PC-3 (cell line): ENCODE data around the gene GINS1. TPM values are rescaled to one million over a fixed set of nuclear protein-coding genes. Genes with fewer than 3 reads are reported as not detected.

Source experiments
- ATAC-seq: fragments of 200-7000 bp; cut with Tn5 transposase; 2 replicates; pipeline ENCODE4 v1.9.1; 2020; ENCODE audit warnings: mild to moderate bottlenecking, moderate library complexity
- BruUV-seq: library from RNA; stranded (reverse); fragments of 400-500 nt; replicated peaks from 2 replicates; lab custom pipeline; 2021; lab: Mats Ljungman, UMichigan
- CTCF ChIA-PET: fragments of 300-600 bp; sonication (Branson Sonifier 250); formaldehyde crosslinking; loops from one replicate; lab custom pipeline; 2022; ENCODE audit warnings: antibody characterized with exemption; lab: Charles Lee
- POLR2A ChIA-PET: fragments of 300-600 bp; sonication (Branson Sonifier 250); formaldehyde crosslinking; loops from one replicate; lab custom pipeline; 2022; ENCODE audit warnings: antibody characterized with exemption; ENCODE audit not compliant: unreplicated experiment; lab: Charles Lee
- DNase-seq: peaks from one replicate; pipeline ENCODE4 v3.0.0-alpha.2; 2015
- H2AFZ ChIP-seq: fragments of 300-600 bp; sonication (generic); 2 replicates; pipeline ENCODE4 v1.6.0; 2016; ENCODE audit warnings: antibody characterized with exemption, low read length
- H3F3A ChIP-seq: fragments of 300-600 bp; sonication (generic); one replicate; pipeline ENCODE4 v1.6.0; 2017; ENCODE audit warnings: antibody characterized with exemption, low read length, control low read depth, mild to moderate bottlenecking; ENCODE audit not compliant: unreplicated experiment
- H3K27ac ChIP-seq: fragments of 300-600 bp; sonication (generic); 2 replicates; pipeline ENCODE4 v1.5.1; 2016; ENCODE audit warnings: mild to moderate bottlenecking, low read length
- H3K27me3 ChIP-seq: fragments of 300-600 bp; sonication (generic); 2 replicates; pipeline ENCODE4 v1.6.1; 2016; ENCODE audit warnings: low read length, mixed read lengths
- H3K36me3 ChIP-seq: fragments of 300-600 bp; sonication (generic); 2 replicates; pipeline ENCODE4 v1.6.1; 2016; ENCODE audit warnings: low read depth, mixed run types, low read length, mixed read lengths
- H3K4me1 ChIP-seq: fragments of 300-600 bp; sonication (generic); 2 replicates; pipeline ENCODE4 v1.5.1; 2016; ENCODE audit warnings: low read length; ENCODE audit not compliant: insufficient read depth
- H3K4me2 ChIP-seq: fragments of 300-600 bp; sonication (generic); 2 replicates; pipeline ENCODE4 v1.6.0; 2016; ENCODE audit warnings: low read length
- H3K4me3 ChIP-seq: fragments of 300-600 bp; sonication (generic); 2 replicates; pipeline ENCODE4 v1.5.1; 2016; ENCODE audit warnings: mild to moderate bottlenecking, low read length, mixed read lengths
- H3K79me2 ChIP-seq: fragments of 300-600 bp; sonication (generic); 2 replicates; pipeline ENCODE4 v1.6.1; 2017; ENCODE audit warnings: low read length, mixed read lengths
- H3K9ac ChIP-seq: fragments of 300-600 bp; sonication (generic); 2 replicates; pipeline ENCODE4 v1.6.0; 2016; ENCODE audit warnings: mild to moderate bottlenecking, low read length
- H3K9me2 ChIP-seq: fragments of 300-600 bp; sonication (generic); replicated peaks from 2 replicates; pipeline ENCODE4 v1.6.1; 2016; ENCODE audit warnings: mixed run types, low read length, mixed read lengths
- H3K9me3 ChIP-seq: fragments of 300-600 bp; sonication (generic); 2 replicates; pipeline ENCODE4 v1.6.1; 2016; ENCODE audit warnings: low read length, mixed read lengths
- H4K20me1 ChIP-seq: fragments of 300-600 bp; sonication (generic); 2 replicates; pipeline ENCODE4 v1.6.1; 2016; ENCODE audit warnings: low read length, mixed read lengths
- EZH2 ChIP-seq: fragments of 300-600 bp; sonication (generic); IDR thresholded peaks from one replicate; pipeline ENCODE4 v1.6.1; 2017; ENCODE audit warnings: antibody characterized with exemption, mild to moderate bottlenecking, low read length; ENCODE audit not compliant: unreplicated experiment
- EZH2phosphoT487 ChIP-seq: fragments of 300-600 bp; sonication (generic); IDR thresholded peaks from 2 replicates; pipeline ENCODE4 v1.6.1; 2018; ENCODE audit warnings: mild to moderate bottlenecking, antibody characterized with exemption, low read length, borderline replicate concordance
- intact Hi-C: fragments of 100-400 bp; cut with micrococcal nuclease; formaldehyde crosslinking; loops from 2 replicates; pipeline ENCODE4 v1.9.0; 2023
- total RNA-seq: library from RNA; depleted of rRNA; stranded (reverse); fragments of >200 nt; gene quantifications from 2 replicates; pipeline ENCODE4 v1.2.3, GENCODE V29; 2014
- TF ChIP-seq, protein P1 (sequence below): fragments of 300-600 bp; sonication (generic); conservative IDR thresholded peaks from 2 replicates; pipeline ENCODE4 v1.5.1; 2017; ENCODE audit warnings: antibody characterized with exemption, low read depth, mild to moderate bottlenecking, low read length

The GINS1 gene
- total RNA-seq, 1 experiment from 2014 or later, result 28.1 TPM

- no peak for ATAC-seq
- no peak overlapping the region for H3K4me2 ChIP-seq
- no peak overlapping the region for H3K27ac ChIP-seq
- no peaks in the 10 kb centered on the region for H3K9me3 ChIP-seq
- H3K9ac ChIP-seq, result no peak overlapping the region
- H3K9me2 ChIP-seq, result no peaks in the 10 kb centered on the region
- no peak for TF ChIP-seq EZH2phosphoT487
- TF ChIP-seq EZH2, result no peak
- TF ChIP-seq, protein P1, sequence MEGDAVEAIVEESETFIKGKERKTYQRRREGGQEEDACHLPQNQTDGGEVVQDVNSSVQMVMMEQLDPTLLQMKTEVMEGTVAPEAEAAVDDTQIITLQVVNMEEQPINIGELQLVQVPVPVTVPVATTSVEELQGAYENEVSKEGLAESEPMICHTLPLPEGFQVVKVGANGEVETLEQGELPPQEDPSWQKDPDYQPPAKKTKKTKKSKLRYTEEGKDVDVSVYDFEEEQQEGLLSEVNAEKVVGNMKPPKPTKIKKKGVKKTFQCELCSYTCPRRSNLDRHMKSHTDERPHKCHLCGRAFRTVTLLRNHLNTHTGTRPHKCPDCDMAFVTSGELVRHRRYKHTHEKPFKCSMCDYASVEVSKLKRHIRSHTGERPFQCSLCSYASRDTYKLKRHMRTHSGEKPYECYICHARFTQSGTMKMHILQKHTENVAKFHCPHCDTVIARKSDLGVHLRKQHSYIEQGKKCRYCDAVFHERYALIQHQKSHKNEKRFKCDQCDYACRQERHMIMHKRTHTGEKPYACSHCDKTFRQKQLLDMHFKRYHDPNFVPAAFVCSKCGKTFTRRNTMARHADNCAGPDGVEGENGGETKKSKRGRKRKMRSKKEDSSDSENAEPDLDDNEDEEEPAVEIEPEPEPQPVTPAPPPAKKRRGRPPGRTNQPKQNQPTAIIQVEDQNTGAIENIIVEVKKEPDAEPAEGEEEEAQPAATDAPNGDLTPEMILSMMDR, result no peak
- intact Hi-C loops, result no loop called here
- no peak overlapping the region for H3K4me3 ChIP-seq
- no peaks in the 10 kb centered on the region for H3F3A ChIP-seq
- CTCF ChIA-PET, result no interaction called here
- DNase-seq, result no peak
- no peaks in the 10 kb centered on the region for H4K20me1 ChIP-seq
- POLR2A ChIA-PET, result no interaction called here
- no TSS peak for BruUV-seq
- H3K79me2 ChIP-seq, result no peaks in the 10 kb centered on the region
- H3K4me1 ChIP-seq, result peaks cover under 1% of the 10 kb centered on the region
- peaks cover 39% of the 10 kb centered on the region for H3K36me3 ChIP-seq
- no peaks in the 10 kb centered on the region for H3K27me3 ChIP-seq
- no peak overlapping the region for H2AFZ ChIP-seq
Measured at GRCh38 chr20:25447671-25448070, 40.2 kb downstream of the GINS1 start.

DNA sequence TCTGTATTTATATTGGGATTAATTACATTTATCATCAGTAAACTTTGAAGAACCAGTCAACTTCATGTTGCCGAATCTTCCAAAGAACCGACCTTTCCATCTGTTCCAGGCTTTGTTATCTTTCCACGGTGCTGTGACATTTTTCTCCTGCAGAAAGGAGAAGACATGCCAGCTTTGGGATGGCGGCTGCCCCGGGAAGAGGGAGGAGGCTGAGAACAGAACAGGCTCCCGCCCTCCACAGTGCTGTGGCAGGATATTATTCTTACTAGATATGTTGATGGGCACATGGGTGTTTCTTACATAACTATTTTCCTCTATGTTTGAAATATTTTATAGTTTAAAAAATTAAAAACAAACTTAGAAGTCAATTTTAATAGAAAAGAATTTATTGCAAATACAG, 44.9 kb downstream of the GINS1 start:
- Histone ChIP-seq H3K4me1 (peaks cover 8% of the 10 kb centered on the region), H4K20me1 (no peaks in the 10 kb centered on the region), H3K27me3 (no peaks in the 10 kb centered on the region), H3K9me2 (no peaks in the 10 kb centered on the region), H3K36me3 (peaks cover 12% of the 10 kb centered on the region; the same call in 1 of the 2 replicates), H2AFZ (no peak overlapping the region), H3F3A (no peaks in the 10 kb centered on the region), H3K4me2 (no peak overlapping the region), H3K27ac (no peak overlapping the region), H3K79me2 (no peaks in the 10 kb centered on the region), H3K9me3 (no peaks in the 10 kb centered on the region), H3K9ac (no peak overlapping the region), H3K4me3 (no peak overlapping the region)
- TF ChIP-seq EZH2 (no peak), EZH2phosphoT487 (no peak)
- TF ChIP-seq, protein P1, result no peak
- no TSS peak for BruUV-seq
- DNase-seq (no peak), ATAC-seq (no peak)
- POLR2A ChIA-PET, result no interaction called here
- CTCF ChIA-PET, result no interaction called here
- intact Hi-C loops, result no loop called here

DNA sequence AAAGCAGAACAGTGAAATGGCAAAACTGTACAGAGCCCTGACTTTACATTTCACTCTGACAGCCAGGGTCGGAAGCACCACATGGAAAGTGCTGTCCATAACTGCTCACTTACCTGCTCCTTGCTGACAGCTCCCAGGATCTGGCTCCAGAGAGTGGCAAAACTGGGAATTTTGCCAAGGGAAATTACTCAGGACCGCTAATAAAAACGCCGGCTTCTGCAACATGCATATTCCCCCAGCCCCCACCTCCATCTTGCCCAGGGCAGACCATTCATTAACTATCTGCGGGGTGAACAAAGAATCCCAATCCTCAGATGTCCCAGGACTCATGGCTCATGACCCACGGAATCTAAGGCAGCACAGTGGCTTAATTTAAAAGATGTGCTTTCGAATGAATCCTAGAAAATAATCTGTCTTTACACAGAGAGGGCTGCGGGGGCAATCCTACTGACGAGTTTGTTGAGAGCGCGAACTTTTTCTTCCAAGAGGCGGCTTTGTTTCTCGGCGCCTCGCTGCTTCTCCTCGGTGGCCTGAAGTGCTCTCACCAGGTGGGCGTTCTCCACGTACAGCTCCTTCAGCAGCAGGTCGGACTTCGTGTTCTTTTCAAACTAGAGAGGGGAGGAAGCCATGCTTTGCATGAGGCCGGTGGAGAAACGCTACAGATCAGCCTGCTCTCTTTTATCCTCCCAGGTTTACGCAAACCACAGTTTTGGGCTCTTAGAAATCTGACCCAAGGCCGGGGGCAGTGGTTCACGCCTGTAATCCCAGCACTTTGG, 45.8 kb downstream of the GINS1 start:
- ChIA-PET POLR2A (interaction anchor here (0.5 kb wide), 1 partner anchor 24 kb away, joined by 9 read pairs; no protein-coding TSS in a partner anchor), CTCF (no interaction called here)
- Histone ChIP-seq H3K4me2 (peak overlapping the region; percentile 24), H3F3A (no peaks in the 10 kb centered on the region), H3K9ac (no peak overlapping the region), H3K9me2 (no peaks in the 10 kb centered on the region), H3K9me3 (no peaks in the 10 kb centered on the region), H3K36me3 (peaks cover 3% of the 10 kb centered on the region; the same call in 1 of the 2 replicates), H3K4me3 (no peak overlapping the region), H4K20me1 (no peaks in the 10 kb centered on the region), H2AFZ (no peak overlapping the region), H3K27me3 (no peaks in the 10 kb centered on the region), H3K79me2 (no peaks in the 10 kb centered on the region), H3K4me1 (peaks cover 8% of the 10 kb centered on the region), H3K27ac (no peak overlapping the region)
- DNase-seq, result peak; percentile 97
- intact Hi-C loops, result no loop called here
- TF ChIP-seq, protein P1, result no peak
- TF ChIP-seq EZH2 (no peak), EZH2phosphoT487 (no peak)
- peak; percentile 90 for ATAC-seq
- TSS peak; percentile 35 for BruUV-seq
